Endodermal cell (in vitro differentiated cells): ENCODE measurements around the gene STIM1. TPM values are rescaled to one million over a fixed set of nuclear protein-coding genes. Genes with fewer than 3 reads are reported as not detected.

ENCODE experiments used
- DNase-seq: peaks from one replicate; pipeline ENCODE4 v3.0.0-alpha.2; 2017
- H3K27ac ChIP-seq: 2 replicates; pipeline ENCODE4 v1.5.1; 2013; ENCODE audit warnings: mild to moderate bottlenecking, low read depth, low read length, moderate library complexity
- H3K27me3 ChIP-seq: 2 replicates; pipeline ENCODE4 v1.6.1; 2013; ENCODE audit warnings: mild to moderate bottlenecking, low read length, moderate library complexity; ENCODE audit not compliant: insufficient read depth, control insufficient read depth, poor library complexity, severe bottlenecking
- H3K36me3 ChIP-seq: 2 replicates; pipeline ENCODE4 v1.7.0; 2013; ENCODE audit warnings: mild to moderate bottlenecking, low read length, moderate library complexity; ENCODE audit not compliant: control insufficient read depth, insufficient read depth
- H3K4me1 ChIP-seq: one replicate; pipeline ENCODE4 v1.7.0; 2013; ENCODE audit warnings: low read length; ENCODE audit not compliant: control insufficient read depth, insufficient read depth
- H3K4me3 ChIP-seq: 2 replicates; pipeline ENCODE4 v1.5.1; 2013; ENCODE audit warnings: mild to moderate bottlenecking, low read length, moderate library complexity
- H3K9ac ChIP-seq: 2 replicates; pipeline ENCODE4 v1.6.1; 2013; ENCODE audit warnings: mild to moderate bottlenecking, low read length, moderate library complexity; ENCODE audit not compliant: poor library complexity, severe bottlenecking; ENCODE audit errors: extremely low read depth
- H3K9me3 ChIP-seq: 2 replicates; pipeline ENCODE4 v1.6.1; 2013; ENCODE audit warnings: mild to moderate bottlenecking, low read length, moderate library complexity; ENCODE audit not compliant: control insufficient read depth
- H3K27ac Mint-ChIP-seq: 2 replicates; pipeline ENCODE4 v1.8.0; 2020; ENCODE audit warnings: mixed read lengths
- H3K27me3 Mint-ChIP-seq: 2 replicates; pipeline ENCODE4 v1.8.0; 2021; ENCODE audit warnings: mild to moderate bottlenecking, mixed read lengths; ENCODE audit not compliant: insufficient read depth
- H3K36me3 Mint-ChIP-seq: 2 replicates; pipeline ENCODE4 v1.8.0; 2020; ENCODE audit warnings: low read depth, mixed read lengths
- H3K4me1 Mint-ChIP-seq: 2 replicates; pipeline ENCODE4 v1.8.0; 2020; ENCODE audit warnings: mixed read lengths
- H3K4me3 Mint-ChIP-seq: 2 replicates; pipeline ENCODE4 v1.8.0; 2020; ENCODE audit warnings: mild to moderate bottlenecking, moderate library complexity, mixed read lengths
- H3K9me3 Mint-ChIP-seq: 2 replicates; pipeline ENCODE4 v1.8.0; 2020; ENCODE audit warnings: mild to moderate bottlenecking, mixed read lengths
- CTCF ChIP-seq: fragments of 200-600 bp; sonication (generic); conservative IDR thresholded peaks from 2 replicates; pipeline ENCODE4 v1.5.0; 2021; ENCODE audit warnings: antibody characterized with exemption, mild to moderate bottlenecking
- WGBS, 2 experiments: methylation state at CpG; one replicate each; pipeline versions ENCODE4 v1.1.5 to v1.1.7; 2013; ENCODE audit warnings: missing lambda C conversion rate in 2 of 2, mixed read lengths in 1 of 2; ENCODE audit not compliant: insufficient coverage in 1 of 2, insufficient read length in 1 of 2; 5-methylcytosine and 5-hydroxymethylcytosine counted together
- total RNA-seq, 2 donors: library from RNA; stranded (reverse); fragmentation: NEBNext Ultra II Directional in 1 of 2; extraction: Animal tissue kit (Norgen Biotek cat#: 25700) in 1 of 2; gene quantifications; 2 replicates in 1 of 2; 3 replicates in 1 of 2; pipeline ENCODE4 v1.2.1, GENCODE V29; 2021

Gene STIM1
- total RNA-seq, 2 donors from 2014 or later, result 20.9 to 27.9 TPM

GRCh38 chr11:3885855-3886254 is 30.4 kb downstream of the STIM1 start:
- H3K27ac Mint-ChIP-seq, result no peak overlapping the region
- no peak for TF ChIP-seq CTCF
- DNase-seq, result no peak

GRCh38 chr11:3886985-3887384 is 31.5 kb downstream of the STIM1 start:
- Histone ChIP-seq H3K4me3 (no peak overlapping the region), H3K4me1 (no peaks in the 10 kb centered on the region), H3K9ac (no peak overlapping the region), H3K9me3 (no peaks in the 10 kb centered on the region), H3K27me3 (no peaks in the 10 kb centered on the region), H3K36me3 (no peaks in the 10 kb centered on the region), H3K27ac (no peak overlapping the region)
- H3K36me3 Mint-ChIP-seq, result no peaks in the 10 kb centered on the region
- TF ChIP-seq CTCF, result no peak
- H3K4me1 Mint-ChIP-seq, result no peaks in the 10 kb centered on the region
- no peaks in the 10 kb centered on the region for H3K9me3 Mint-ChIP-seq
- H3K27me3 Mint-ChIP-seq, result no peaks in the 10 kb centered on the region
- no peak overlapping the region for H3K4me3 Mint-ChIP-seq
- H3K27ac Mint-ChIP-seq, result no peak overlapping the region
- WGBS, 2 experiments, result 88% methylated on average over 1 of the region's 1 CpG
- DNase-seq, result no peak

More at GRCh38 chr11:3885855-3886254, 30.4 kb downstream of the STIM1 start:
- Histone ChIP-seq H3K9ac (no peak overlapping the region), H3K9me3 (no peaks in the 10 kb centered on the region), H3K27ac (no peak overlapping the region), H3K36me3 (no peaks in the 10 kb centered on the region), H3K27me3 (no peaks in the 10 kb centered on the region), H3K4me1 (no peaks in the 10 kb centered on the region), H3K4me3 (no peak overlapping the region)
- WGBS, 2 experiments, result 93 to 96% methylated on average over 6 of the region's 7 CpGs
- Mint-ChIP-seq H3K36me3 (no peaks in the 10 kb centered on the region), H3K4me1 (no peaks in the 10 kb centered on the region), H3K27me3 (no peaks in the 10 kb centered on the region), H3K4me3 (no peak overlapping the region), H3K9me3 (no peaks in the 10 kb centered on the region)

DNA sequence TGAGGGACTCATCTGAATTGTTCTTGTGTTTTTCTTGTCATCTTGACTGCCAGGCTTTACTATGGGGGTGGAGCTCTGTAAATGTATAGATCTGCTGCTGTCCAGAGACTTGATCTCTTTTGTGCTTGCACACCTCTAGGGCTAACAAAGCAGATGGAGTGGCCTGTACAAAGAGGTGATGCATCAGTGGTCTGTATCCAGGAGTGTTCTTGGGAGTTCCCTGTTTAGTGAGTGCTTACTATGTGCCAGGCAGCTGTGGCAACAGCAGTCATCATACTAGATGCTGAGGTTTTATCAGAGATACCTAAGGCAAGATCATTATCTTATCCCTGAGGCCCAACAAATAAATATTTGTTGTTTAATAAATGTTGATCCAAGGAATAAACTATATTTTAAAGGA is 33.4 kb downstream of the STIM1 start:
- Histone ChIP-seq H3K27me3 (no peaks in the 10 kb centered on the region), H3K36me3 (no peaks in the 10 kb centered on the region), H3K9ac (no peak overlapping the region), H3K27ac (no peak overlapping the region), H3K4me3 (no peak overlapping the region), H3K4me1 (no peaks in the 10 kb centered on the region), H3K9me3 (no peaks in the 10 kb centered on the region)
- Mint-ChIP-seq H3K4me3 (no peak overlapping the region), H3K27me3 (no peaks in the 10 kb centered on the region), H3K27ac (no peak overlapping the region), H3K9me3 (no peaks in the 10 kb centered on the region), H3K4me1 (no peaks in the 10 kb centered on the region), H3K36me3 (no peaks in the 10 kb centered on the region)
- DNase-seq, result no peak
- TF ChIP-seq CTCF, result no peak
